ENCODE results near the gene FBF1. TPM values are rescaled to one million over a fixed set of nuclear protein-coding genes. Genes with fewer than 3 reads are reported as not detected.

FBF1 gene
- total RNA-seq, 1 experiment from 2014 or later = 8.3 TPM

GRCh38 chr17:75877752-75878173 is 63.1 kb downstream of the FBF1 start:
- Histone ChIP-seq H3K4me2 (ENCODE audit: insufficient read depth, insufficient read length, low read length) (peak overlapping the region; percentile 61), H3K18ac (ENCODE audit: insufficient read length, low read depth, low read length) (no peak overlapping the region), H2BK15ac (ENCODE audit: low read depth, low read length) (no peak overlapping the region), H3K27ac (ENCODE audit: insufficient read length, low read depth, low read length) (no peak overlapping the region), H2BK120ac (ENCODE audit: low read depth, low read length, poor library complexity, severe bottlenecking) (no peak overlapping the region), H4K91ac (ENCODE audit: insufficient read length, low read depth, low read length) (no peak overlapping the region), H3T11ph (ENCODE audit: low read length) (no peak overlapping the region), H2BK5ac (ENCODE audit: insufficient read length, low read length) (no peak overlapping the region), H2AK5ac (ENCODE audit: insufficient read length, low read length) (no peak overlapping the region), H3K79me2 (ENCODE audit: insufficient read depth, low read length) (no peaks in the 10 kb centered on the region), H4K8ac (replicated peaks; ENCODE audit: insufficient read length, low read depth, low read length) (no peak overlapping the region), H4K5ac (ENCODE audit: insufficient read length, low read depth, low read length) (no peak overlapping the region), H3K4me1 (ENCODE audit: insufficient read depth, low read length) (peaks cover 3% of the 10 kb centered on the region; the same call in 1 of the 2 replicates), H3K9me3 (ENCODE audit: control insufficient read depth, low read depth, low read length) (no peaks in the 10 kb centered on the region), H2BK20ac (ENCODE audit: low read depth, low read length, poor library complexity, severe bottlenecking) (no peak overlapping the region), H3K14ac (ENCODE audit: insufficient read depth, low read length) (peak overlapping the region; percentile 43; the same call in 1 of the 2 replicates), H3K56ac (ENCODE audit: insufficient read length, low read depth, low read length) (no peak overlapping the region), H4K20me1 (ENCODE audit: control insufficient read depth, insufficient read depth, insufficient read length) (no peaks in the 10 kb centered on the region), H3K4ac (ENCODE audit: low read depth, low read length) (no peak overlapping the region), H3K23me2 (ENCODE audit: insufficient read length, low read depth, low read length, poor library complexity, severe bottlenecking) (peaks cover 8% of the 10 kb centered on the region), H3K9ac (ENCODE audit: extremely low read depth, insufficient read length, low read length) (no peak overlapping the region), H3K27me3 (ENCODE audit: insufficient read depth, low read length) (peaks cover 3% of the 10 kb centered on the region; the same call in 1 of the 2 replicates), H2BK12ac (ENCODE audit: insufficient read length, low read depth, low read length) (no peak overlapping the region), H3K23ac (ENCODE audit: insufficient read length, low read depth, low read length) (no peak overlapping the region), H3K79me1 (ENCODE audit: insufficient read depth, low read depth, low read length, poor library complexity, severe bottlenecking) (no peaks in the 10 kb centered on the region), H2AFZ (ENCODE audit: low read length) (no peak overlapping the region)
- peak; percentile 66 for TF ChIP-seq CTCF (conservative IDR thresholded peaks at IDR 0.05)
- Mint-ChIP-seq H3K36me3 (ENCODE audit: insufficient read depth in 1 of 3, low read depth in 3 of 3) (no peaks in the 10 kb centered on the region; a peak in 2 of 7 replicates), H3K27ac (no peak overlapping the region), H3K9me3 (no peaks in the 10 kb centered on the region; a peak in 1 of 5 replicates), H3K4me1 (peaks cover 17 to 18% of the 10 kb centered on the region in 2 experiments), H3K27me3 (ENCODE audit: low read depth) (peaks cover 49% of the 10 kb centered on the region), H3K4me3 (peak overlapping the region; percentile 64 to 82)
- WGBS (ENCODE audit: extremely low coverage, insufficient read length, low lambda C conversion rate) = no CpG with 5 or more reads among the region's 56 CpGs
- DNase-seq = peak; percentile 85

Measured in H9 (cell line).